Cardiac muscle cell (in vitro differentiated cells and primary cell): Measurements from ENCODE around the gene RFESD. TPM values are rescaled to one million over a fixed set of nuclear protein-coding genes. Genes with fewer than 3 reads are reported as not detected.

Experiments used
- DNase-seq, 2 donors: peaks; one replicate each; pipeline versions ENCODE4 v3.0.0 to v3.0.0-alpha.2; 2010 to 2017; ENCODE audit warnings: low read depth in 1 of 2, low spot score in 1 of 2
- H3K27ac ChIP-seq: fragments of 200-600 bp; sonication (generic); 2 replicates; pipeline ENCODE4 v1.5.1; 2016
- H3K27me3 ChIP-seq: fragments of 200-600 bp; sonication (generic); 2 replicates; pipeline ENCODE4 v1.6.0; 2016; ENCODE audit warnings: control low read depth
- H3K36me3 ChIP-seq: fragments of 200-600 bp; sonication (generic); 2 replicates; pipeline ENCODE4 v1.5.1; 2016; ENCODE audit warnings: control low read depth
- H3K4me1 ChIP-seq: fragments of 200-600 bp; sonication (generic); 2 replicates; pipeline ENCODE4 v1.8.1; 2017; ENCODE audit warnings: low read depth, mild to moderate bottlenecking, mixed run types
- H3K4me3 ChIP-seq: fragments of 200-600 bp; sonication (generic); 2 replicates; pipeline ENCODE4 v1.5.1; 2016; ENCODE audit warnings: mild to moderate bottlenecking
- H3K9me3 ChIP-seq: fragments of 200-600 bp; sonication (generic); 2 replicates; pipeline ENCODE4 v1.5.1; 2017; ENCODE audit warnings: low read depth, mild to moderate bottlenecking, control low read depth
- polyA plus RNA-seq: library from polyadenylated mRNA; unstranded; fragments of >200 nt; fragmentation: Nextera tagmentation; extraction: Ambion mirVana; gene quantifications from 2 replicates; pipeline ENCODE4 v1.2.1, GENCODE V29; 2016
- total RNA-seq: library from RNA; depleted of rRNA; stranded (reverse); fragments of >200 nt; gene quantifications from 2 replicates; pipeline ENCODE4 v1.2.3, GENCODE V29; 2016
- TF ChIP-seq, protein P1 (sequence below): IDR thresholded peaks from 2 replicates; pipeline ENCODE4 v1.5.1; 2012; ENCODE audit warnings: low read depth, mild to moderate bottlenecking, low read length

Gene RFESD
- total and polyA plus RNA-seq, 2 experiments from 2014 or later: 1.3 to 3.9 TPM

DNA sequence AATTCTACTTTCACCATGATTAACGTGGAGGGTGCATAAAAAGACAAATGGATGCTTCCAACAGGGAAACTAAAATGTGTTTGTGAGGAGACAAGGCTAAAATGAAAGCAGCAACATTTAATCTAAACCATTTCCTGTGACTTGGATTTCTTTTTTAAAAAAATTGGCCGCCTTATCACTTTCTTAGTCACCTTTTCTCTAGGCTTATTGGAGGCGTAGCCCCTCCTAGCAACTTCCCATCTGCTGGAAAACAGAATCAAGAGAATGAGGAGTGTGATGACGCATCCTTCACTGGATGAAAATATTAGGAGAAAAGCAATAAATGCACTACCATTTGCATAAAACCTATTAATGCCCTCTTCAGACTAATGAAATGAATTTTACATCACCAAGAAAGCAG lies 27.5 kb upstream of the RFESD start:
- DNase-seq: peak in 1 of 2 donors; percentile 77
- H3K36me3 ChIP-seq: no peaks in the 10 kb centered on the region
- TF ChIP-seq, protein P1, sequence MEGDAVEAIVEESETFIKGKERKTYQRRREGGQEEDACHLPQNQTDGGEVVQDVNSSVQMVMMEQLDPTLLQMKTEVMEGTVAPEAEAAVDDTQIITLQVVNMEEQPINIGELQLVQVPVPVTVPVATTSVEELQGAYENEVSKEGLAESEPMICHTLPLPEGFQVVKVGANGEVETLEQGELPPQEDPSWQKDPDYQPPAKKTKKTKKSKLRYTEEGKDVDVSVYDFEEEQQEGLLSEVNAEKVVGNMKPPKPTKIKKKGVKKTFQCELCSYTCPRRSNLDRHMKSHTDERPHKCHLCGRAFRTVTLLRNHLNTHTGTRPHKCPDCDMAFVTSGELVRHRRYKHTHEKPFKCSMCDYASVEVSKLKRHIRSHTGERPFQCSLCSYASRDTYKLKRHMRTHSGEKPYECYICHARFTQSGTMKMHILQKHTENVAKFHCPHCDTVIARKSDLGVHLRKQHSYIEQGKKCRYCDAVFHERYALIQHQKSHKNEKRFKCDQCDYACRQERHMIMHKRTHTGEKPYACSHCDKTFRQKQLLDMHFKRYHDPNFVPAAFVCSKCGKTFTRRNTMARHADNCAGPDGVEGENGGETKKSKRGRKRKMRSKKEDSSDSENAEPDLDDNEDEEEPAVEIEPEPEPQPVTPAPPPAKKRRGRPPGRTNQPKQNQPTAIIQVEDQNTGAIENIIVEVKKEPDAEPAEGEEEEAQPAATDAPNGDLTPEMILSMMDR: no peak
- H3K27ac ChIP-seq: no peak overlapping the region
- H3K27me3 ChIP-seq: peaks cover 66% of the 10 kb centered on the region
- no peaks in the 10 kb centered on the region for H3K4me1 ChIP-seq
- no peak overlapping the region for H3K4me3 ChIP-seq
- no peaks in the 10 kb centered on the region for H3K9me3 ChIP-seq

DNA sequence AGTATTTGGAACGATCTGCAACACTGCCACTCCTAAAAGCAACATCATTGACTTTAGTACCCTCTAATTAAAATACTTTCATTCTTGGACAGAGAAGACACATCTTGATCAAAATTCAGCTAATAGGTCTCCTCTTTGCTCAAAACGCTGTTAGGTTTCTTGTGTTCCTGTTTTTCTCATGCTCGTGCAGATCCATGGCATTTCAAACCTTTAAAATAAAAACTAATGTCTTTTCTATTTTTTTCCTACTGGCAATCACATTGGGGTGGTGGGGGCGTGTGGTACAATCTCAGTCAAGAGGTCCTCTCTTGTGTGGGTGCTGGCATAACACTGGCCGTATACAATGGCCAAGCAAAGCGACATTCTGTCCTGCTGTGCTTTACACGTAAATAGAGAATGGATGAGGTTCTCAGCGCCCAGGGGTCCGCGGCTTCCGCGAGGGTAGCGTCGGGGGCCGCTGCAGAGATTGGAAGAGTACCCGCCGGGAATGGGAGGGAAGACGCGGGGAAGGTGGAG lies 27.0 kb upstream of the RFESD start:
- Histone ChIP-seq H3K4me1 (no peaks in the 10 kb centered on the region), H3K27ac (no peak overlapping the region), H3K27me3 (peaks cover 66% of the 10 kb centered on the region), H3K36me3 (no peaks in the 10 kb centered on the region), H3K9me3 (no peaks in the 10 kb centered on the region), H3K4me3 (peak overlapping the region; percentile 53)
- TF ChIP-seq, protein P1: no peak
- DNase-seq: no peak

DNA sequence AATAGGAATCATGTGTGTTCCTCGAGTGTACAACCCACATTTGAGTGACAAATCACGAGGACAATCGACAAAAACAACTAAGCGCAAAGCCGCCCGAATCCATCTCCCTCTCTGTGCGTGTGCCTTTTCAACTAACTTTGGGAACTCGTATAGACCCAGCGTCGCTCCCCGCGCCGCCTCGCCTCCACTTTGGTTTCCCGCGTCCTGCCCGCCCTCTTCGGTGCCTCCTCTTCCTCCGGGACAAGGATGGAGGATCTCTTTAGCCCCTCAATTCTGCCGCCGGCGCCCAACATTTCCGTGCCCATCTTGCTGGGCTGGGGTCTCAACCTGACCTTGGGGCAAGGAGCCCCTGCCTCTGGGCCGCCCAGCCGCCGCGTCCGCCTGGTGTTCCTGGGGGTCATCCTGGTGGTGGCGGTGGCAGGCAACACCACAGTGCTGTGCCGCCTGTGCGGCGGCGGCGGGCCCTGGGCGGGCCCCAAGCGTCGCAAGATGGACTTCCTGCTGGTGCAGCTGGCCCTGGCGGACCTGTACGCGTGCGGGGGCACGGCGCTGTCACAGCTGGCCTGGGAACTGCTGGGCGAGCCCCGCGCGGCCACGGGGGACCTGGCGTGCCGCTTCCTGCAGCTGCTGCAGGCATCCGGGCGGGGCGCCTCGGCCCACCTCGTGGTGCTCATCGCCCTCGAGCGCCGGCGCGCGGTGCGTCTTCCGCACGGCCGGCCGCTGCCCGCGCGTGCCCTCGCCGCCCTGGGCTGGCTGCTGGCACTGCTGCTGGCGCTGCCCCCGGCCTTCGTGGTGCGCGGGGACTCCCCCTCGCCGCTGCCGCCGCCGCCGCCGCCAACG lies 26.3 kb upstream of the RFESD start, which contains the start of gene GPR150:
Gene GPR150 (plus strand): TSS at position 58 of the 840 bp plus-strand sequence. CDS start 189 bp downstream, at position 247.
- DNase-seq: peak; percentile 61 to 65
- no peaks in the 10 kb centered on the region for H3K4me1 ChIP-seq
- no peaks in the 10 kb centered on the region for H3K36me3 ChIP-seq
- TF ChIP-seq, protein P1: no peak
- H3K4me3 ChIP-seq: peak within 1 kb of the TSS; percentile 53
- no peaks in the 10 kb centered on the region for H3K9me3 ChIP-seq
- no peak within 1 kb of the TSS for H3K27ac ChIP-seq
- H3K27me3 ChIP-seq: peaks cover 66% of the 10 kb centered on the region

- peaks cover 66% of the 10 kb centered on the region for H3K27me3 ChIP-seq
- TF ChIP-seq, protein P1: peak; percentile 6
These were observed 25.4 kb upstream of the RFESD start for GRCh38 chr5:95620870-95621838.

More at GRCh38 chr5:95620870-95621838, 25.4 kb upstream of the RFESD start:
- H3K9me3 ChIP-seq: no peaks in the 10 kb centered on the region
- no peak overlapping the region for H3K27ac ChIP-seq
- H3K36me3 ChIP-seq: no peaks in the 10 kb centered on the region
- peak overlapping the region; percentile 53 for H3K4me3 ChIP-seq
- H3K4me1 ChIP-seq: no peaks in the 10 kb centered on the region
- DNase-seq: peak; percentile 46
